HL-60 (cell line): Measurements from ENCODE around the gene SIRPB1.

Experiments
- DNase-seq, 2 experiments: peaks; one replicate each; pipeline ENCODE4 v3.0.0-alpha.2; 2010 to 2020; ENCODE audit warnings: low read depth in 1 of 2, low spot score in 1 of 2
- H3K27ac ChIP-seq: fragments of 250-450 bp; sonication (Bioruptor Pico); replicated peaks from 2 replicates; pipeline ENCODE4 v1.5.1; 2020; ENCODE audit warnings: mild to moderate bottlenecking, moderate library complexity
- H3K27me3 ChIP-seq: fragments of 250-450 bp; sonication (Bioruptor Pico); 2 replicates; pipeline ENCODE4 v1.5.1; 2021; ENCODE audit warnings: mild to moderate bottlenecking, moderate library complexity; ENCODE audit not compliant: insufficient read depth, poor library complexity, severe bottlenecking
- H3K4me3 ChIP-seq: replicated peaks from 2 replicates; pipeline ENCODE4 v1.5.1; 2011; ENCODE audit warnings: mild to moderate bottlenecking, control low read depth, low read length; ENCODE audit not compliant: insufficient read depth
- CTCF ChIP-seq: IDR thresholded peaks from one replicate; pipeline ENCODE4 v1.5.1; 2011; ENCODE audit warnings: low read length, control low read depth, inconsistent platforms; ENCODE audit not compliant: insufficient read depth
- GABPA ChIP-seq: IDR thresholded peaks from 2 replicates; pipeline ENCODE4 v1.6.1; 2012; ENCODE audit warnings: low read depth
- POLR2AphosphoS5 ChIP-seq: IDR thresholded peaks from 2 replicates; pipeline ENCODE4 v1.6.1; 2012; ENCODE audit warnings: low read depth
- REST ChIP-seq: IDR thresholded peaks from 2 replicates; pipeline ENCODE4 v1.6.1; 2012; ENCODE audit warnings: low read depth; ENCODE audit not compliant: insufficient replicate concordance
- SPI1 ChIP-seq: IDR thresholded peaks from 2 replicates; pipeline ENCODE4 v1.6.1; 2012; ENCODE audit warnings: low read depth, mild to moderate bottlenecking, borderline replicate concordance

Gene SIRPB1

GRCh38 chr20:1623501-1624205 is 3.8 kb upstream of the SIRPB1 start:
- H3K4me3 ChIP-seq, result no peak overlapping the region
- peak in 1 of 2 experiments; percentile 77 for DNase-seq

GRCh38 chr20:1622450-1622849 is 2.6 kb upstream of the SIRPB1 start:
- peak overlapping the region; percentile 90 for H3K27ac ChIP-seq
- DNase-seq, result peak; percentile 56 to 69

More at GRCh38 chr20:1623501-1624205, 3.8 kb upstream of the SIRPB1 start:
- TF ChIP-seq SPI1 (peak; percentile 18; the same call in 1 of the 2 replicates), REST (no peak)
- peak overlapping the region; percentile 90 for H3K27ac ChIP-seq
- no peaks in the 10 kb centered on the region for H3K27me3 ChIP-seq

GRCh38 chr20:1621316-1621715 is 1.5 kb upstream of the SIRPB1 start:
- Histone ChIP-seq H3K27ac (peak overlapping the region; percentile 90), H3K27me3 (no peaks in the 10 kb centered on the region), H3K4me3 (no peak overlapping the region)
- TF ChIP-seq POLR2AphosphoS5 (no peak), GABPA (no peak), REST (no peak), CTCF (no peak), SPI1 (no peak)
- no peak for DNase-seq

More at GRCh38 chr20:1622450-1622849, 2.6 kb upstream of the SIRPB1 start:
- no peaks in the 10 kb centered on the region for H3K27me3 ChIP-seq
- peak; percentile 87 for TF ChIP-seq SPI1
- no peak for TF ChIP-seq REST
- no peak overlapping the region for H3K4me3 ChIP-seq

GRCh38 chr20:1618954-1619540 is 762 bp downstream of the SIRPB1 start:
- H3K27ac ChIP-seq, result peak overlapping the region; percentile 90
- DNase-seq, result peak; percentile 81
- no peaks in the 10 kb centered on the region for H3K27me3 ChIP-seq
- TF ChIP-seq SPI1, result peak; percentile 84
- no peak for TF ChIP-seq POLR2AphosphoS5
- TF ChIP-seq CTCF, result no peak
- H3K4me3 ChIP-seq, result peak overlapping the region; percentile 67
